Measurements from ENCODE around the gene SPTBN1.

SPTBN1 gene

GRCh38 chr2:54590216-54591120 lies 134.3 kb downstream of the SPTBN1 start:
- in situ Hi-C loops (cut with HindIII; ENCODE audit: low sequenced_read_pairs): no loop called here
- no peak for DNase-seq (ENCODE audit: low read depth, low spot score)
- H3K4me3 ChIP-seq (ENCODE audit: low read depth, low read length): no peak overlapping the region
- TF ChIP-seq CTCF (IDR thresholded peaks at IDR 0.05; ENCODE audit: low read depth, low read length): no peak

- H3K4me3 ChIP-seq (ENCODE audit: low read depth, low read length): no peak overlapping the region
- in situ Hi-C loops (cut with HindIII; ENCODE audit: low sequenced_read_pairs): no loop called here
- no peak for TF ChIP-seq CTCF (IDR thresholded peaks at IDR 0.05; ENCODE audit: low read depth, low read length)
- no peak for DNase-seq (ENCODE audit: low read depth, low spot score)
Measured at GRCh38 chr2:54591551-54591950, 135.4 kb downstream of the SPTBN1 start.

GRCh38 chr2:54593249-54593648 lies 137.1 kb downstream of the SPTBN1 start:
- H3K4me3 ChIP-seq (ENCODE audit: low read depth, low read length): no peak overlapping the region

GRCh38 chr2:54594048-54594447 lies 137.9 kb downstream of the SPTBN1 start:
- no peak for TF ChIP-seq CTCF (IDR thresholded peaks at IDR 0.05; ENCODE audit: low read depth, low read length)
- no peak for DNase-seq (ENCODE audit: low read depth, low spot score)
- H3K4me3 ChIP-seq (ENCODE audit: low read depth, low read length): no peak overlapping the region
- in situ Hi-C loops (cut with HindIII; ENCODE audit: low sequenced_read_pairs): no loop called here

More at GRCh38 chr2:54593249-54593648, 137.1 kb downstream of the SPTBN1 start:
- in situ Hi-C loops (cut with HindIII; ENCODE audit: low sequenced_read_pairs): no loop called here
- TF ChIP-seq CTCF (IDR thresholded peaks at IDR 0.05; ENCODE audit: low read depth, low read length): no peak
- DNase-seq (ENCODE audit: low read depth, low spot score): no peak

- TF ChIP-seq CTCF (IDR thresholded peaks at IDR 0.05; ENCODE audit: low read depth, low read length): no peak
- in situ Hi-C loops (cut with HindIII; ENCODE audit: low sequenced_read_pairs): no loop called here
- no peak for DNase-seq (ENCODE audit: low read depth, low spot score)
- no peak overlapping the region for H3K4me3 ChIP-seq (ENCODE audit: low read depth, low read length)
Measured at GRCh38 chr2:54595161-54595803, 139.2 kb downstream of the SPTBN1 start.

- no peak overlapping the region for H3K4me3 ChIP-seq (ENCODE audit: low read depth, low read length)
- DNase-seq (ENCODE audit: low read depth, low spot score): no peak
- in situ Hi-C loops (cut with HindIII; ENCODE audit: low sequenced_read_pairs): no loop called here
- no peak for TF ChIP-seq CTCF (IDR thresholded peaks at IDR 0.05; ENCODE audit: low read depth, low read length)
Measured at GRCh38 chr2:54595999-54596902, 140.1 kb downstream of the SPTBN1 start.

Measured in astrocyte of the spinal cord (primary cell).